Fibroblast of the conjunctiva (primary cell): ENCODE data around the gene CDC42BPA.
A peak's percentile ranks its signal among the peaks of the same experiment; 100 is the strongest.
"Not testable (repeated sequence)": the region's sequence is repeated elsewhere in the genome, so short reads cannot be mapped to it uniquely, and the experiment has no call there.

Source experiments
- DNase-seq: peaks from one replicate; pipeline ENCODE4 v3.0.0-alpha.2; 2010; ENCODE audit warnings: low read depth

CDC42BPA gene

GRCh38 chr1:227210604-227211003, 107.7 kb downstream of the CDC42BPA start:
- no peak for DNase-seq

GRCh38 chr1:227197064-227197463, 121.2 kb downstream of the CDC42BPA start:
- no peak for DNase-seq

GRCh38 chr1:227192163-227192562, 126.1 kb downstream of the CDC42BPA start:
- DNase-seq: peak; percentile 90

- DNase-seq: no peak
Measured at GRCh38 chr1:227191607-227192006, 126.7 kb downstream of the CDC42BPA start.

- no peak for DNase-seq
Measured at GRCh38 chr1:227190321-227190720, 128.0 kb downstream of the CDC42BPA start.

- no peak for DNase-seq
Measured at GRCh38 chr1:227185291-227185690, 133.0 kb downstream of the CDC42BPA start.

GRCh38 chr1:227182012-227182411, 136.3 kb downstream of the CDC42BPA start:
- no peak for DNase-seq

- no peak for DNase-seq
Measured at GRCh38 chr1:227175611-227176010, 142.7 kb downstream of the CDC42BPA start.

- no peak for DNase-seq
Measured at GRCh38 chr1:227174164-227174563, 144.1 kb downstream of the CDC42BPA start.

GRCh38 chr1:227170361-227171166, 147.7 kb downstream of the CDC42BPA start:
- peak; percentile 2 for DNase-seq

GRCh38 chr1:227169343-227169742, 148.9 kb downstream of the CDC42BPA start:
- no peak for DNase-seq

- no peak for DNase-seq
Measured at GRCh38 chr1:227167276-227168101, 150.8 kb downstream of the CDC42BPA start.

GRCh38 chr1:227166559-227166958, 151.7 kb downstream of the CDC42BPA start:
- DNase-seq: no peak

GRCh38 chr1:227161470-227161869, 156.8 kb downstream of the CDC42BPA start:
- DNase-seq: no peak

GRCh38 chr1:227156520-227156919, 161.8 kb downstream of the CDC42BPA start:
- DNase-seq: no peak

GRCh38 chr1:227155688-227156087, 162.6 kb downstream of the CDC42BPA start:
- DNase-seq: no peak

GRCh38 chr1:227155004-227155403, 163.3 kb downstream of the CDC42BPA start:
- no peak for DNase-seq

GRCh38 chr1:227152525-227152924, 165.8 kb downstream of the CDC42BPA start:
- no peak for DNase-seq

- no peak for DNase-seq
Measured at GRCh38 chr1:227140376-227140775, 177.9 kb downstream of the CDC42BPA start.

GRCh38 chr1:227136210-227136820, 182.0 kb downstream of the CDC42BPA start:
- DNase-seq: no peak

- peak; percentile 13 for DNase-seq
Measured at GRCh38 chr1:227134686-227135314, 183.5 kb downstream of the CDC42BPA start.

GRCh38 chr1:227132695-227133094, 185.6 kb downstream of the CDC42BPA start:
- not testable (repeated sequence) for DNase-seq
